Mesodermal cell (in vitro differentiated cells): ENCODE data around the gene SNRPB. TPM values are rescaled to one million over a fixed set of nuclear protein-coding genes. Genes with fewer than 3 reads are reported as not detected.
A peak's percentile ranks its signal among the peaks of the same experiment; 100 is the strongest.

Source experiments
- H3K27ac ChIP-seq: 2 replicates; pipeline ENCODE4 v1.7.0; 2013; ENCODE audit warnings: mild to moderate bottlenecking, low read depth, low read length, moderate library complexity; ENCODE audit not compliant: severe bottlenecking
- H3K36me3 ChIP-seq: 2 replicates; pipeline ENCODE4 v1.7.1; 2013; ENCODE audit warnings: mild to moderate bottlenecking, low read length, moderate library complexity; ENCODE audit not compliant: control insufficient read depth, insufficient read depth
- H3K4me1 ChIP-seq: one replicate; pipeline ENCODE4 v1.7.1; 2013; ENCODE audit warnings: mild to moderate bottlenecking, low read length; ENCODE audit not compliant: insufficient read depth, control insufficient read depth, poor library complexity, severe bottlenecking
- H3K4me3 ChIP-seq: 2 replicates; pipeline ENCODE4 v1.7.0; 2013; ENCODE audit warnings: low read length, control low read depth, mild to moderate bottlenecking; ENCODE audit not compliant: insufficient read depth, poor library complexity, severe bottlenecking; ENCODE audit errors: extremely low read depth
- H3K9me3 ChIP-seq: 2 replicates; pipeline ENCODE4 v1.7.1; 2013; ENCODE audit warnings: mild to moderate bottlenecking, low read length, moderate library complexity; ENCODE audit not compliant: control insufficient read depth
- WGBS, 2 experiments: methylation state at CpG; one replicate each; pipeline ENCODE4 v1.1.5; 2013; ENCODE audit warnings: missing lambda C conversion rate in 2 of 2; ENCODE audit not compliant: insufficient coverage in 2 of 2; 5-methylcytosine and 5-hydroxymethylcytosine counted together
- polyA plus RNA-seq, 2 experiments: library from polyadenylated mRNA; stranded (reverse); fragments of 50-300 nt; gene quantifications; one replicate each; pipeline ENCODE4 v1.2.3, GENCODE V29; 2013

SNRPB gene
- polyA plus RNA-seq (2013, experiment 1 of 2), result 349 TPM
- 281 TPM for polyA plus RNA-seq (2013, experiment 2 of 2)

DNA sequence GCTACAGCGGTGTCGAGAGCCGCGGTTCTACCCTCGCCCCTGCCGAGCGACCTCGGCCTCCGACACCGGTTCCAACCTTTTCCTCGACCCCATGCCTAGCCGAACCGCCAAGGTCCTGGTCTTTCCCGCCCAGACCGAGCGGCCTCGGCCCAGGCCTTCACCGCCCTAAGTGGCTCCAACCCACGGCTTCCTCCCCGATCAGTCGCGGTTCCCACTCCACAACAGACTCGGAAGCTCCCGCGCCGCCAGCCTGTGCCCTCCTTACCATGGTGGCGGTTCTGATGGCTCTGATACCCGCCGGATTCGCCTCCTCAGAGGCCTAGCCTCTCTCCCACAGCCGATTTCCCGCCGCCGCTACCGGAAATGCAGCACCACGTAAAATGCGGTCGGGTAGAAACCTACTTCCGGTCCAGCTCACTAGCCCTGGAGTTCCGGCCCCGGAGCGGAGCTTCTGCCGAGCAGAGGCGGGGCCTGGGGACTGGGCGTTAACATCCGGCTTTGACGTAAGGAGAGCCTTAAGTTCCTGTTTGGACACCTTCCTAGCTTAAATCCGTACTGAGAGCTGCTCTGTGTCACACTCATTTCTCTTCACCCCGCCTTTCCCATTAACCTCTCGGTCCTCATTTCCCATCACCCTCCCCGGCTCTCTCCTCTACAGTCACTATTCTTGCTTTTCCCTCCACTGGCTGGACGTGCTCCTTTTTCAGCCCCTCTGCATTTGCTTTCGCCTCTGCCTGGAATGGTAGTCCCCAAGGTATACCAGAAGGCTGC lies at the start of gene SNRPB:
Gene SNRPB (minus strand): TSS at position 367 of the 771 bp plus-strand sequence. CDS start 99 bp downstream, at position 268.
- WGBS, 2 experiments, result 1% methylated on average over 49 to 53 of the region's 53 CpGs
- Histone ChIP-seq H3K4me1 (peaks cover 10% of the 10 kb centered on the region), H3K9me3 (no peaks in the 10 kb centered on the region), H3K4me3 (peak within 1 kb of the TSS; percentile 91), H3K27ac (peak within 1 kb of the TSS; percentile 92), H3K36me3 (peaks cover 36% of the 10 kb centered on the region)

DNA sequence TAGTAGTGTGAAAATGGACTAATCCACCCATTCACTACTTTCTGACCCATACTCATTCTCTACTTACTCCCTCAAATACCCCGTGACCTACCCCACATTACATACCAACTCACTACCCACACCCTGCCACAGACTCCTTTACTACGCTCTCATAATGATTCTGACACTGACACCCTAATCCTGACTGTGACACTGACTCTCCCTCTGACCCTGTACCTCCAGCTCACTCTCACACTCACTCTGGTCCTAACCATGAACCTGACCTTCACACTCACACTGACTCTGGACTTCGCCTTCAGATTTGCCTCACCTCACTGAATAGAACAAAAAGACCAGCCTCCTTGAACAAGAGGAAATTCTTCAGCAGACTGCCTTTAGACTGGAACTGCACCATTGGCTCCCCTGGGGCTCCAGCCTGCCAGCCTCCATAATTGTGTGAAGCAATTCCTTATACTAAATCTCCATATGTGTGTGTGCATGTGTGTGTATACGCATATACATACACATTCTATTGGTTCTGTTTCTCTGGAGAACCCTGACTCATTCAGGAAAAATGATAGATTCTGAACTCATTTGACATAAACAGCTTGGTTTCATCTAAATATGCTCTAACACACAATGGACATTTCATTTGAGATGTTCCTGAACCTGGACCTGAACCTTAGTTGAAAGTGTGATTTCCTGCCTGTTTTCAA lies 48.7 kb upstream of the SNRPB start:
- no peaks in the 10 kb centered on the region for H3K9me3 ChIP-seq
- no peaks in the 10 kb centered on the region for H3K36me3 ChIP-seq
- WGBS, 2 experiments, result 97 to 100% methylated on average over 3 of the region's 4 CpGs
- H3K4me3 ChIP-seq, result no peak overlapping the region
- H3K27ac ChIP-seq, result no peak overlapping the region
- H3K4me1 ChIP-seq, result no peaks in the 10 kb centered on the region

DNA sequence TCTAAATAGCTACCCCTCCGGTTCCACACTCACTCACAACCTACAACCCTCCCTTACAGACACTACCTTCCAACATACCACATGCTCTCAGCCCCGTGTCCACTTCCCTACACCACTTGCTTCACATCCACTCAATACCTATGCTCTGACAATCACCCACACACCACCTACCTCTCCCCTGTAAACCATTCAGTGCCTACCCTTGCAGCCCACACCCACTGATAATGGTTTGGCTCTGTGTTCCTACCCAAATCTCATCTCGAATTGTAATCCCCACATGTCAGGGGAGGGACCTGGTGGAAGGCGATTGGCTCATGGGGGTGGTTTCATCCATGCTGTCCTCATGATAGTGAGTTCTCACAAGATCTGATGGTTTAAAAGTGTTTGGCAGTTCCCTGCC lies 48.0 kb upstream of the SNRPB start:
- H3K4me3 ChIP-seq, result no peak overlapping the region
- no peak overlapping the region for H3K27ac ChIP-seq
- WGBS, 2 experiments, result 86 to 91% methylated on average over 2 to 4 of the region's 4 CpGs
- no peaks in the 10 kb centered on the region for H3K4me1 ChIP-seq
- no peaks in the 10 kb centered on the region for H3K36me3 ChIP-seq
- H3K9me3 ChIP-seq, result no peaks in the 10 kb centered on the region

DNA sequence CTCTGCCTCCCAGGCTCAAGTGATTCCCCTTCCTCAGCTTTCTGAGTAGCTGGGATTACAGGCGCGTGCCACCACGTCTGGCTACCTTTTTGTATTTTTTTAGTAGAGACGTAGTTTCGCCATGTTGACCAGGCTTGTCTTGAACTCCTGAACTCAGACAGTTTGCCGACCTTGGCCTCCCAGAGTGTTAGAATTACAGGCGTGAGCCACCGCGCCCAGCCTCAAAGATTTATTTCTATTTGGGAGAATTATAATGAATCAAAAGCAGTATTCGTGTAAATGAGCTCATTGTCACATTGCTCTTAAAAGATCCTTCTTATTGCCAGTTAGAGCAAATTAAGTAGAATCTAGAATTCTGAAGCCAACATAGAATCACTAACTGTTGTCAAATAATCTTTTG lies 47.5 kb upstream of the SNRPB start:
- Histone ChIP-seq H3K36me3 (no peaks in the 10 kb centered on the region), H3K4me1 (no peaks in the 10 kb centered on the region), H3K4me3 (no peak overlapping the region), H3K9me3 (no peaks in the 10 kb centered on the region), H3K27ac (no peak overlapping the region)
- WGBS, 2 experiments, result 87 to 93% methylated on average over 9 to 10 of the region's 10 CpGs

DNA sequence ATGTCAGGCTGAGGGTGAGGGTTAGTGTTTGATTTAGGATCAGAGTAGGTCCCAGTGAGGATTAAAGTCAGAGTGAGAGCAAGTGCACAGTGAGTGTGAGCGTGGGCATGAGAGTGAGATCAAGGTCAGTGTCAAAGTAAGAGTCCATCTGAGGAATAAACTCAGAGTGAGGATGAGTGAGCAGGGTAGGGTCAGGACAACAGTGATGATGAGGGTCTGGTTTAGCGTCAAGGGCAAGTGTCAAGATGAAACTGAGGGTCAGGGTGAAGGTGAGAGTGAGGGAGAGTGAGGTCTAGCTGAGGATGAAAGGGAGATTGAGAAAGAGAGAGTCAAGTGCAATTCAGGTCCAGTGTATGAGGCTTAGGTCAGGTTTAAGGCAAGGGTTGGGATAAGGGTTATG lies 45.8 kb upstream of the SNRPB start:
- no peak overlapping the region for H3K27ac ChIP-seq
- 69 to 86% methylated on average over 2 of the region's 2 CpGs for WGBS, 2 experiments
- H3K4me1 ChIP-seq, result no peaks in the 10 kb centered on the region
- H3K9me3 ChIP-seq, result no peaks in the 10 kb centered on the region
- no peaks in the 10 kb centered on the region for H3K36me3 ChIP-seq
- no peak overlapping the region for H3K4me3 ChIP-seq

DNA sequence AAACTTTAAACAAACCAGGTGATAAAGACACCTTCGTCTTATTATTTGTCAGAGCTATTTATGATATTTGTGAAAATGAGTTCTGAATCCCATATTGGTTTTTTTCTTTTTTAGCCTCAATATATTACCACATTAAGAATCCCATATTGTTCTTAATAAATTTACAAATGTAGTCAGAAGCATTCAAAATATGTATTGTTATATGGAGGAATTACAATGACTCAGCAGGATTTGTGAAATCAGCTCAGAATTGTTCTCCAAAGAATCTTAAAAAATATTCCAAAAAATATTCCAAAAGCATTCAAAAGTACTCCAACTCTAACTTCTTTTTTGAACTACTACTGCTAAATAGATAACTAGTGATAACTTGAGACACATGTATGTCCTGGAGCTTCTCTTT lies 44.6 kb upstream of the SNRPB start:
- Histone ChIP-seq H3K9me3 (no peaks in the 10 kb centered on the region), H3K36me3 (no peaks in the 10 kb centered on the region), H3K27ac (no peak overlapping the region), H3K4me1 (no peaks in the 10 kb centered on the region), H3K4me3 (no peak overlapping the region)
- no CpG with 5 or more reads among the region's 1 CpG for WGBS, 2 experiments

DNA sequence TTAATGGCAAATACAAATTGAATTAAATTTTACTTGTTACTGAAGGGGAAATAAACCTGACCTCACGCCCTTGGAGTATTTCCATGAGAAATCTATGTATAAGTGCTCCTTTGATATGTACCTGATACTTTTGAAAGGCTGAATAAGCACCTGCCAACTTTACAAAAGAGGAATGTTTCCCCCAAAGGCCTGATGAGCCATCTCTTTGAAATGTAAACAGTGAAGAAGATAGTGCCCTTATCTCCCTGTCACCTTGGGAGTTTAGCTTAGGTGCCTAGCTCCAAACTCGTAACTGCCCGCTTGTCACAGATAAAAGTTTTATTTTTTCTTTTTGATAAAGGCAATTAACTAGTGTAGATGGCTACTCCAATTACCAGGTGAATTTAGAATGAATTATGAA lies 39.2 kb upstream of the SNRPB start:
- H3K27ac ChIP-seq, result no peak overlapping the region
- WGBS, 2 experiments, result no CpG with 5 or more reads among the region's 3 CpGs

DNA sequence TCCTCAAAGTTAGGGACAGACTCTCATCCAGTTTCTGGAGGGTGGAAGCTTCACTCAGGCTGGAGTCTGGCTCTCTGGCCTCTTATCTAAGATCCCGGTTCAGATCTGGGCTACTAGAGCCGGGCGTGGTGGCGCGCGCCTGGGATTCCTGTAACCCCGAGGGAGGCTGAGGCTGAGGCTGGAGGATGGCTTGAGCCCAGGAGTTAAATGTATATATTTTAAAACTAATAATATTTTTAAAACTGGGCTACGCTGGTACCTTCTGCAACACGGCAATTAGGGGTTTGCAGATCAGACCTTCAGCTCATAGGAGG lies 38.8 kb upstream of the SNRPB start:
- Histone ChIP-seq H3K9me3 (no peaks in the 10 kb centered on the region), H3K4me3 (peak overlapping the region; percentile 78), H3K27ac (peak overlapping the region; percentile 55), H3K4me1 (peaks cover 9% of the 10 kb centered on the region), H3K36me3 (no peaks in the 10 kb centered on the region)
- WGBS, 2 experiments, result 0 to 5% methylated on average over 1 to 3 of the region's 9 CpGs

More for the DNA sequence above, 39.2 kb upstream of the SNRPB start:
- H3K9me3 ChIP-seq, result no peaks in the 10 kb centered on the region
- H3K4me1 ChIP-seq, result peaks cover 9% of the 10 kb centered on the region
- peak overlapping the region; percentile 78 for H3K4me3 ChIP-seq
- no peaks in the 10 kb centered on the region for H3K36me3 ChIP-seq

DNA sequence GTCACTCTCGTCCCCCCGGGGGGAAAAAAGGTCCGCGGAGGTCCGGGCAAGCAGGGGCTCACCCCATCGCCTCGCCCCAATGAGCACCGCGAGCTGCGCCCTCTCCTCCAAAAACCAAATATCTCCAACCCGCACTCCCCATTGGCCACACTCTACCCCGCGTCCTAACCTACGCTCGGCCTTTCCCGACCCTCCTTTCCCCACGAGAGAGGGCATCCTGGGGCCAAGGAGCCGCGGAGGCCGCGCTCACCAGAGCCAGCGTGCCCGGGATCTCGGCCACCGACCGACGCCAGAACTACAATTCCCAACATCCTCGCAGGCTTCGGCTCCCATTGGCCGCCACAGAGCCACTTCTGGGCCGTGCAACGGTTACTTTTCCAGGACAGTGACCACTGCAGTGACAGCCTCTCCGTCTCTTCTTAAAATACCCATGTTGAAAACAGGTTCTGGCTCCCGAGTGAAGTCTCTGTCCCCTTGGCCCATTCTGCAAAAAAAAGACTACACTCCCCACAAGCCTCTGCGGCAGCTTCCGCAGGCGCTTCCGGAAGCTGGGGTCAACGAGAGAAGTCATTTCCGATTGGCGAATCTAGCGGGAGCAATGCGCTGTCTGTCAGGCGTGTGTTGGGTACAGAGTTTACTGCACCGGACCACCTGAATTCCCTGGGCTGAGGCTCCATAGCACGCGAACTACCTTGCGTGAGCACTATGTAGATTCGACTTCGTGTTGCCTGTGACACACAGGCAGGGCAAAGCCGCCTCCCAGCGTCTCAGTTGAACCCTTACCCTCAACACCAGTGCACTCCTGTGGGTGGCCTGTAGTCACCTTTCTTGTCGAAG lies 38.3 kb upstream of the SNRPB start, which contains the start of gene ZNF343:
Gene ZNF343 (minus strand): TSS at position 285 of the 837 bp plus-strand sequence. CDS start 15,020 bp downstream, outside the sequence.
- Histone ChIP-seq H3K9me3 (no peaks in the 10 kb centered on the region), H3K27ac (peak within 1 kb of the TSS; percentile 55), H3K36me3 (no peaks in the 10 kb centered on the region), H3K4me1 (peaks cover 9% of the 10 kb centered on the region), H3K4me3 (peak within 1 kb of the TSS; percentile 78)
- WGBS, 2 experiments, result 0 to 1% methylated on average over 38 to 44 of the region's 53 CpGs

DNA sequence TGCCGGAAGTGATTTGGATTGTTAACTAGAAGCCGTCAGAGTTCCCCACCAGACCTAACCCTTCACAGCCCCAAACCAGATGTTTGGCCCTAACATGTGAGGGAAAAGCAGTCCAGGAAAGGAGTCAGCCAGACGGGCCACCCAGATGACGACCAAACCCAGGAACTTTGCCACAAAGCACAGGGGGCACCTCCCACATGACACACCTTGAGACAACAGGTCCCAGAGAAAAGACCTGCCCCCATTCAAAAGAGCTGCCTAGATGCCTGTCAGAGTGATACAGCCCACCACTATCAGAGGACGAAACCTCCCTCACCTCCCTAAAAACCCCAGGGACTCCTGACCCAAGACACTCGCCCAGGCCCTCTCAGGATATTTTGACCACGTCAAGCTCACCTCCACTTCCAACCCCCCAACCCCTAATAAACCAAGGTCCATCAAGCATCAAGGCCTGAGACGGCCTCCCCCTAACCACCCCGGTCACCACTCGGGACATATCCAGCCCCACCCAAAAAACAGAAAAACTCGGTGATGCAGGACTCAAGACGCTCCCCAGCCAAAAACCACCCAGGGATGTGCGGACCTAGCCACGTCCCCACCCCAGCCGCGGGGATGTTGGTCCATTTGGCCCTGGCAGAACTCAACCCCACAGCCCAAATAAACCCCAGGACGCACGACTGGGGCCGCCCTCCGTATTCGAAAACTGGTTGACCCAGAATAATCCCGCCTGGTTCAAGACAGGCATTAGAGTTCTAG lies 37.5 kb upstream of the SNRPB start:
- 34 to 46% methylated on average over 15 to 21 of the region's 22 CpGs for WGBS, 2 experiments

More for the DNA sequence above, 37.5 kb upstream of the SNRPB start:
- no peaks in the 10 kb centered on the region for H3K36me3 ChIP-seq
- no peak overlapping the region for H3K27ac ChIP-seq
- peaks cover 9% of the 10 kb centered on the region for H3K4me1 ChIP-seq
- H3K9me3 ChIP-seq, result no peaks in the 10 kb centered on the region
- H3K4me3 ChIP-seq, result peak overlapping the region; percentile 78
